IMR-90 (cell line): ENCODE data around the gene LSM7. TPM values are rescaled to one million over a fixed set of nuclear protein-coding genes. Genes with fewer than 3 reads are reported as not detected.

Experiments used
- CTCF ChIP-seq: conservative IDR thresholded peaks from 2 replicates; pipeline ENCODE4 v1.5.1; 2012; ENCODE audit warnings: mild to moderate bottlenecking, low read depth, low read length, improper control_type of control experiment
- MAFK ChIP-seq: IDR thresholded peaks from 2 replicates; pipeline ENCODE4 v1.6.1; 2012; ENCODE audit warnings: low read depth, low read length, improper control_type of control experiment
- polyA plus RNA-seq, 3 experiments: library from polyadenylated mRNA; depleted of rRNA; stranded (reverse); fragments of >200 nt; gene quantifications; 2 replicates each; pipeline ENCODE4 v1.2.3, GENCODE V29; 2012; ENCODE audit warnings: low replicate concordance in 1 of 3
- total RNA-seq: library from RNA; depleted of rRNA; stranded (reverse); fragments of >200 nt; gene quantifications from 2 replicates; pipeline ENCODE4 v1.2.3, GENCODE V29; 2012

The LSM7 gene
- total and polyA plus RNA-seq, 2 of the 4 experiments (the other 2 are of a cell fraction) = 145 to 708 TPM

- TF ChIP-seq CTCF (no peak), MAFK (no peak)
Measured at GRCh38 chr19:2303211-2303798, 25.1 kb downstream of the LSM7 start (continued).
